KBM-7 (cell line): Measurements from ENCODE around the gene STN1.

Source experiments
- DNase-seq: peaks from one replicate; pipeline ENCODE4 v3.0.0-alpha.2; 2015
- in situ Hi-C: fragments of 300-500 bp; cut with MboI; formaldehyde crosslinking; loops from 2 replicates; pipeline ENCODE4 v1.14.3; 2020; ENCODE audit warnings: low sequenced_read_pairs, low pct_unique_long_range_greater_than_20kb, mixed read lengths

Gene STN1

DNA sequence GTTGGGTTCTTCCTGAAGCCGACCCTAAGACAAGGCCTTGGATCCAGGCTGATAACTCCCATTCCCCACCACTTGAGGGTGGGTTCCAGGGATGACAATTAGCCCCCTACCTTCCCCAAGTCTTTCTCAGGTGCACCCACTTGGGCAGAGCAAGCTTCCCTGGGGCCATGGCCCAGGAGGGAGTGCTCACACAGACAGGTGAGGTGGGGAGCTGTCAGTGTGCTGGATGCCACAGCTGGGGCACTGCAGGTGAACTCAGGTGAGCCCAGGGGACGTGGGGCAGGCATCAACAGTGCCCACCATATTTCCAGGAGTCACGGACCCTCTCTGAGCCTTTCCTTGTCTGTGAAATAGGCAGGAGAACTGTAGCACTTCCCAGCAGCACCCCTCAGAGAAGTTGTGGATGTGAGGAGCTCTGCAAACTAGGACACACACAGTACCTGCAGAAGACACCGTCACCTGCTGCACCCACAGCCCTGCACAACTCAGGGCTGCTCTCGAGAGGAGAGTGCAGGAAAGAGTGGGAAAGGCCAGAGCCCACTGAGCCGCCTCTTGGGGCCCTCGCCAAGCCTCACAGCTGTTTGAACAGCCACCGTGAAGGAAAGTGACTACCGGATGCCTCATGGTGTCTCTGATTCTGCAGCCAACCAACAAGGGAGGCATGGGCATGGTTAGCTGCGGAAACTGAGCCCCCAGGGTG lies 80.5 kb downstream of the STN1 start:
- in situ Hi-C loops = no loop called here
- DNase-seq = no peak

DNA sequence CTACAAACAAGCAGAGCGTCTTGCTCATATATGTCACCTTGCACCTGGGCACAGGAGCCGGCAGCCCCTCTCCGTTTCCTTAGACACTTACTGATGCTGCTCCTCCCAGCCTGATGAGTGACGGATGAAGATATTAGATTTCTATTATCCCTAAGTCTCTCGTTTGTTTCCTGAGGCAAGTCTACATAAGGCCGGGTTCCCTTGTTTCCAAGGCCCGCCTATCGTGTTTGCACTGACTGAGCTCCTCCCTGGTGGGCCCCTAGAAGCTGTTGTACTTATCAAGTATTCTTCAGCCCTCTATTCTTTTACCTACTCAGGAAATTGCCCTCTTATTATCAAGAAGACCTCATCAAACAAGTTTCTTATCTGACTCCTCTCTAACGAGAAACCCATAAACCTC lies 81.1 kb downstream of the STN1 start:
- DNase-seq = no peak
- in situ Hi-C loops = no loop called here

DNA sequence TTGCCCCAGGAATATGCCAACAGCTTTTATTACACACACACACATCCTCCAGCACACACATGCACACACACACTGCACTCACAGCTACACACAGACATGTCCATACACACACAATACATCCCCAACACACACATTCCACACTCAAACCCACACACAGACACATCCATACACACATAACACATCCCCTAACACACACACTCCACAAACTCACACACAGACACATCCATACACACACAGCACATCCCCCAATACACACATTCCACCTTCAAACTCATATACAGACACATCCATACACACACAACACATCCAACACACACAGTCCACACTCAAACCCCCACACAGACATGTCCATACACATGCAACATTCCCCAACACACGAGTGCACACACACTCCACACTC lies 81.7 kb downstream of the STN1 start:
- DNase-seq = no peak
- in situ Hi-C loops = no loop called here

DNA sequence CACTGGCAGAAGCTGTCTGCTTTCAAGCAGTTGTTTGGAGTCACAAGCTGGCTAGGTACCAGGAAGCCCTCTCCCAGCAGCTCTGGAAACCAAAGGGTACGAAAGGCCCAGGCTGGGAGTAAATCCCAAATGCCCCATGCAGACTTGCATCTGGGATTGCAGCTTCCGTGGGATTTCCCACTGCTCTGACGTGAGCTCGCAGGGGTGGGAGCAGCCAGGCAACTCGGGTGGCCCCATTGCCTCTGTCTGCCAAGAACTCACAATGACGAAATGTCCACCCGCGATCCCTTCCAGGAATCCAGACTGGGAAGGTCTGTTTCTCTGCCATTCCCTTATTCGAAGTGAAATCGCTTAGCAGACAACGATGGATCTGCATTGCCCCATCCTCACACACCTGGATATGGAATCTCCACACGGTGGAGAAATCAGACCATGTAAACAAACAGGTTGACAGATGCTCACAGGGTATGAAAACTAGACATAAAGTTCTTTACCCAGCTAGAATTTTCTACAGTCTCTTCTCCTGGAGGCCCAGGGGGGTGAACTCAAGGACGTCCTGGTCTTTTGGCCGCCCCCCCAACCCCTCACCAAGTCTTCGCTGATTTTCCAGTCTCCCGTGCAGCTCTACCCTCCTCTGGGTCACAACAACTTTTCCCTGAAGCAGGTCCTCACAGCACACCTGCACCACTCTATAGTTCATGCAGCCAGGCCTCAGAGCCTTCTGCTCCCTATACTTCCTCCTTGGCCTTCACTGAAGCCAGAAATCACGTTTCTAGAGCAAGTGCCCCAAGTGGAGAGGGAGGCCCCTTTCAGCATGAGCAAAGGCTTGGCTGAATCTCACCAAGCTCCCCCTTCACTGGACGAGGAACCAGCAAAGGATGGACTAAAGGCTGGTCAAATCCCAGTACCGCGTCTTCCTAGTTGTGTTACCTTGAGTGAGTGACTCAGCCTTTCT lies 82.6 kb downstream of the STN1 start:
- no peak for DNase-seq
- in situ Hi-C loops = no loop called here

DNA sequence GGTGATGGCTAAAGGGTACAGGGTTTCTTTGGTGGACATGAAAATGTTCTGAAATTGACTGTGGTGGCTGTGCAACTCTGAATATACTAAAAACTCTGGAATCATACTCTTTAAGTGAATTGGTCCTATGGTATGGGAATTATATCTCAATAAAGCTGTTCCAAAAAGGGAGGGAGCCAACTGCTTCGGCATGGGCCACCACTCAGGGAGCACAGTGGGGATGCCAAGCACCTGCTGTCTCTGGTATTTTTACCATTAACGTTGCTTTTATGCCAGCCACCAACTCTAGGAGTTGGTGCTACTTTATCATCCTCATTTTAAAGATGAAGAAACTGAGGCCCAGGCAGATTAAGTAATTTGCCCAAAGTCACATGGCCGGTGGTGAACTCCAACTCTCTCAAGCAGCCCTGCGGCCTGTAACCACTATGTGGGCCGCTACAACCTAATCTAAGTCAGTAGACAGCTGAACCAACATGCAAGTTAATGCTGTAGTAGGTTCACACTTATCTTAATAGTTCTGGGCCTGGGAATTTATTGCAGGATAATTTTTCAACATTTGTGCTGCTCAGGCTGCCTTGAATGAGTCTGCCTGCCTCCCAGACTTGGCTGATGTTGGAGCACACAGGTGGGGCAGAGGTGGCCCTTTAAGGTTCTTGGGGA lies 83.4 kb downstream of the STN1 start:
- DNase-seq = no peak
- in situ Hi-C loops = no loop called here

DNA sequence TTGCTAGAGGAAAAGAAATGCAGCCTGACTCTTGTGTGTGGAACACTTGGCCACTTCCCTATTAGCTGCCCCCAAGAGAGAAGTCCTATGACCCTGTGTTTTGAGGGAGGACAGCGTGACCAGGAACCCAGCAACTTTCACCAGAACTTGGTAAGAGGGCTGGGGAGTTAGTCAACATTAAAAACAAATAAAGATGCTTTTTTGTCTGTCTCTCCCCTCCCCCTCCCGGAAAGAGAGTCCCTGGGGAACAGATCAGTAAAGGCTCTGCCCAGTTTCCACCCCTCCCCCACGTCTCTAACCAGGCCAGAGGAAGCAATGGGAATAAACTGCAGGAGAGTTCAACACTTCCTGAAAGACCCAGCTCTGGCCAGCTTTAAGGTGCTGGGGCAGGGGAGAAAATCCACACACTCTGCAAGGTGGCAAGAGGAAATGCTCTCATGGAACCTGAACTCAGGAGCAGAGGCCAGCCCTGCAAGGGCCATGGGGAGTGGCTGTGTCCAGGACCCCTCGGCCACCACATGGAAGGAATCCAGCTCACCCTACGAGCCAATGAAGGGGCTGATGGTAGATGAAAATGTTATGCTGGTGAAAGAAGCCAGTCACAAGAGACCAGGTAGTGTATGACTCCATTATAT lies 84.1 kb downstream of the STN1 start:
- DNase-seq = peak; percentile 31
- in situ Hi-C loops = no loop called here

DNA sequence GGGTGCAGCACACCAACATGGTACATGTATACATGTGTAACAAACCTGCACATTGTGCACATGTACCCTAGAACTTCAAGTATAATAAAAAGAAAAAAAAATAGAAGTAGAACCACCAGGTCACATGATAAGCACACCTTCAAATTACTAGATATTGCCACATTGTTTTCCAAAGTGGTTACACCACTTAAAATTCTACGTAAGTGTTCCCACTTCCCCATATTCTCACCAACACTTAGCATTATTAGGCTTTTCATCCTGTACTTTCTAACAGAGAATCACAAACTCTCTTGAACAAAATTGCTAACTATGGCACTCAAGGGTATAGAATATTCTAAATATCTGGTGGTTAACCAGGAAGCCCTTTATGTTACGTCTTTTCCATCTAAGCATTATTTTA lies 85.2 kb downstream of the STN1 start:
- no peak for DNase-seq
- in situ Hi-C loops = no loop called here
